ENCODE data around the gene PHACTR3.
A peak's percentile ranks its signal among the peaks of the same experiment; 100 is the strongest.

Gene PHACTR3

DNA sequence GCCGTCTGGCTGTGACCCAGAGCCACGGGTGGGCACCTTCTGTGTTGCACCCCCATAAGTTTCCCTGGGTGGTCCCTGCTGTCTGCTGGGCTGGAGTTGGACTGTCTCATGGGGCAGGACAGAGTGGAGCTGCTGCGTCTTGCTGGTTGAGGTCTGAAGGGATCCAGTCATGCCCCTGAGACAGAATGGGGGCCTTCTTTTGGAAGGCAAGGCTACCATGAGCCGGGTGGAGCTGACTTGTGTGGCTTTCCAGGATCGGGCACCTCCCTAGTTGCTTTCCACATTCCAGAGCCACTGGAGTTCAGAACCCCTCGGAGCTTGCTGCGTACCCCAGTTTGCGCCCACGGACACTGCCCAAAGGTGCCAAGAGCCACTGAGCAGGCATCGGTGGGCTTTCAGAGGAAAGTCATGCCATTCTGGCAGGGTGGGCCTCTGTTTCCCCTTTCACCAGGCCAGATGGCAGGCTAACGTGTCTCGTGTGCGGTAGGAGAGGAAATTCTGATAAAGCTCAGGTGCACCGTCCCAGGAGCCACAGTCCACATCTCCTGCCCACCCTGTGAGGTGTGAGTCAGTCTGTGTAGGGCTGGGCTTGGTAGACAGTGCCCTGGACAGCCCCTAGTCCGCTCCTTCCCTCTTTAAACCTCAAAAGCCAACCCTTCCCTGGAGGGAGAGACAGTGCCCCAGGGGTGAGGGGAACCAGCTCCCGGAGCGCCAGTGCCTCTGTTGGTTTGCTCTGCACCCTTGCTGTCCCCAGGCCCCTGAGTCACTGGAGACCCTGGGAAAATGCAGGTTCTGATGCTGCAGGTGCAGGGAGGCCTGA is 203.8 kb downstream of the PHACTR3 start:
- no peak for DNase-seq

DNA sequence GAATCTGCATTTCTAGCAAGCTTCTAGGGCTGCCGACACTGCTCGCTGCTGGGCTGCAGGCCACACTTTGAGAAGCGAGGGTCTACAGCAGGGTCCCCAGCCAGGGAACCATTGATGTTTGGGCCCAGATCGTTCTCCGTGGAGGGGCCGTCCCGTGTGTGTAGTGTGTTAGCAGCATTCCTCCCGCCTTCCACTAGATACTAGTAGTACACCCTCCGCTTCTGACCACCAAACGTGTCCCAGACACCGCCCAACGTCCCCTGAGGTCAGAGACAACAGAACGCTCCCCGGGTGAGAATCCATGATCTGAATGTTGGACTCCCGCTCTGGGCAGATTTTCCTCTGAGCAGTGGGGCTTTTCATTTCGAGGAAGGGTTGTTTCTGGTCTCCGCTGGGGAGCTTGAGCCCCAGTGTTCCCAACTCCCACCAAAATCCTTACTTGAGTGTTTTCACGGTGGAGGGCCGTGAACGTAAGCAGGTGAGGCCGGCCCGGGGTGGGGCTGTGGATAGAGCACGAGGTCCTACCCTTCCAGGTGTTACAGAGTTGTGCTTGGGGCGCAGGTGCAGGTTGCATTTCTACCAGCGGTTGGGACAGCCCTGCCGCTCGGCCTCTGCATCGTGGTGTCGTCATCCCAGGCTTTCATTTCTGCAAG is 204.5 kb downstream of the PHACTR3 start:
- no peak for DNase-seq

DNA sequence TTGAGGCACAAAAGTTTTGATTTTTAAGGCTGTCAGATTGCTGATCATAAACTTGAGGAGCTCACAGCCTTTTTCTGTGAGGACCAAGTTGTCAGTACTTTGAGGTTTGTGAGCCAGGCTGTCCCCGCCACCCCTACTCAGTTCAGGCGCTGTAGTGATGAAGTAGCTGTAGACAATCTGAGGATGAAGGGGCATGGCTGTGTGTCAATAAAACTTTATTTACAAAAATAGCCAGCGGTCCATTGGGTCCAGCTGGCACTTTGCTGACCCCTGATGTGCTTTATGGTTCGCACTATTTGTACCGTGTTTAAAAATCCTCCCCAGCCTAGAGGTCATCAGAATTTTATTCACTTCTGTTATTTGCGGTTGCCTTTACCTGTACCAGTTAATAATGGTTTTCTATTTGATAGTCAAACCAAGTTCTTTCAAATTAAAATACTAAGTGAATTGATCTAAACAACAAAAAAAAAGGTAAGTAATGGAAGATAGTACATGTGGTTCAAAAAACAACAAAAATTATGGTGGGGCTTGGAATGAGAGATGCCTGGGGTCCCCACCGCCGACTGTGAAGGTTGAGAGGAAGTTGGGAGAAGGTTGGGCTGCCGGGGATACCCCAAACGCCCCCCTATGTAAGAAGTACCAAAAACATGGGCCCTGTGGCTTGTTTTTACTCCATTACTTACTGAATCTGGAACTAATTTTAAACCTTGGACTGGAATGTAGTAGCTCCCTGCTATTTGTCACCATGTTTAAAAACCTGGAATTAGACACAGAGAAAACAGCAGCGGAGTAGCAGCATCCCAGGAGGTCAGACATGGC is 205.5 kb downstream of the PHACTR3 start:
- no peak for DNase-seq

DNA sequence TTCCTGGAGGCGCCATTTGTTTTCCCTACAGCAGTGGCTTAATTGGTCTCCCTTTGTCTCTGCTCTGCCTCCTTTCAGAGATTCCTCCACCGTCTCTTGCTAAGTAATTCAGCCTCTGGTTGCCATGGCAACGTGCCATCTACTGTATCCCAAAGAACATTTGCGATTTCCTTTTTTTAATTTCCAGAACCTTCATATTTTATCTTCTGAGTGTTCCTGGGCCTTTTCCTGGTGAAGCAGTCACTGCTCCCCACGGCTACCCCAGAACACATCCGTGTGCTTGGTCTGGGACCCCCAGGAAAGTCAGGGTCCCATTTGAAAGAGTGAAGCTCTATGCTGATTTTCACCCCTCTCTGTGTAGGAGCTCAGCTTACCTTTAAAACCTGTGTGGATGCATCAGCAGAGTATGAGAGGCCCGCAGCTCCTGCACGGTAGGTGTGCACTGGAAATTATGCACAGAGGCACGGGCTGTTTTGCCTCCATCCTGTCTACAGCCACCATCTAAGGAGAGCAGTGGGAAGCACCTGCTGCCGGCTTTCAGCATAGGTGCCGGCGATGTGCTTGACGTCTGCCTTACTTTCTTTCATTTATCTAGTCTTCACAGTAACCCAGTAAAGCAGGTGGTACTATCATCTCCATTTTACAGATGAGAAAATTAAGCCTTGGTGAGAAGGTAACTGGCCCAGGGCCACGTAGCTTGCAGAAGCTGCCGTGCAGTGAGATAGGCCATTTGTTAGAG is 206.3 kb downstream of the PHACTR3 start:
- DNase-seq: no peak

- no peak for DNase-seq
Measured at GRCh38 chr20:59811681-59812171, 207.4 kb downstream of the PHACTR3 start.

- no peak for DNase-seq
Measured at GRCh38 chr20:59812286-59813125, 208.2 kb downstream of the PHACTR3 start.

DNA sequence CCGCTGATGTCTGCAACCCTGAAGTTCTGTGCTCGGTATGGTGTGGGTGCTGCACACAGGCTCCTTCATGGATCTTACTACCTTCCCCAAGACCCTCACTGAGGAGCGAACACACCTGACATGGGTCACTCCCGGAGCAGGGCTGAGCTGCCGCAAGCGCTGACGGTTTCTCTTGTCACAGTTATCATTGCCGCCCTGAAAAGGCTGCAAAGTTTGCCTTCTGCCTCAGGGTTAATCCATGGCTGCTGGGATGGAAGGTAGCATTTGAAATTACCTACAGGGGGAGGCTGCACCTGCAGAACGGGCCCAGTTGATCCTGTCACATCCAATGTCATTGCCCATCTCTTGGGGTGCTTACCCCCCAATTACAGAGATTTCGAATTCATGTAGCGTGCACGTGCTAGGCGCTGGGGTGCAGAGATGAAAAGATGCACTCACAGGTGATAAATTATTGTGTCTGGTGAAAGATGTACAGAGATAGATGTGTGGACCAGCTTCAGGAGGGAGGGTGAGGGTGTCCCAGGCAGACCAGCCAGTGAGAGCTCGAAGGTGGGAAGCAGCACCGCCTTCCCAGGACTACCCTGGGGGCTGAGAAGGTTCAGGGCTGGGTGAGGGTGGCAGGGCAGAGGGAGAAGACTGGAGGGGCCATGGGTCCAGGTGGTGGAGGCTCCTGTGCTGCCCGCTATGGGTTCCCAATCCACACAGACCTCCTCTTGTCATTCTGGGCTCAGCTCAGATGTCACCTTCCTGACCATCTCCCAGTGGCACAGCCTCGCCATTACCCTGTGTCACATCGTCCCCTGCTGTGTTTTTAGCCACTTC is 209.0 kb downstream of the PHACTR3 start:
- no peak for DNase-seq

- DNase-seq: no peak
Measured at GRCh38 chr20:59813948-59814839, 209.9 kb downstream of the PHACTR3 start.

GRCh38 chr20:59814840-59815340 is 210.6 kb downstream of the PHACTR3 start:
- DNase-seq: no peak

DNA sequence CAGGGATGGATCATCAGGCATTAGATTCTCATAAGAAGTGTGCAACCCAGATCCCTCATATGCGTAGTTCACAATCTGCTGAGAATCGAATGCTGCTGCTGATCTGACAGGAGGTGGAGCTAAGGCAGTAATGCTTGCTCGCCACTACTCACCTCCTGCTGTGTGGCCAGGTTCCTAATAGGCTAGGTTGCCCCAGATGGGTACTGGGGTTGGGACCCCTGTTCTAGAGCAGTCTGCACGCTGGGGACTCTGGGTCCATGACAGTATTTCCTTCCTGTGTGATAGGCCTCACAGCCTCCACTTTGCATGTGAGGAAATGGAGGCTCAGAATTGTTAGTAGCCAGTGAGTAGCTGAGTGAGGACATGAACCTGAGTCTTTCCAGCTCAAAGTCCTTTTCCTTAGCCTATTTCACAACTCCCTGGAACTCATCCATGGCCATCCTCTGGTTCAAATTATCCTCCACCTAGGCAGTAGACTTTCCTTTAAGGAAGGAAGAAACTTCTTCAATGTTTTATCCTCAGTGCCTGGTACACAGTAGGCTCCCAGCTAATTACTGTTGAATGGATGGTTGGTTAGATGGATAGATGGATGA is 211.9 kb downstream of the PHACTR3 start:
- no peak for DNase-seq

GRCh38 chr20:59817406-59817805 is 213.1 kb downstream of the PHACTR3 start:
- DNase-seq: no peak

DNA sequence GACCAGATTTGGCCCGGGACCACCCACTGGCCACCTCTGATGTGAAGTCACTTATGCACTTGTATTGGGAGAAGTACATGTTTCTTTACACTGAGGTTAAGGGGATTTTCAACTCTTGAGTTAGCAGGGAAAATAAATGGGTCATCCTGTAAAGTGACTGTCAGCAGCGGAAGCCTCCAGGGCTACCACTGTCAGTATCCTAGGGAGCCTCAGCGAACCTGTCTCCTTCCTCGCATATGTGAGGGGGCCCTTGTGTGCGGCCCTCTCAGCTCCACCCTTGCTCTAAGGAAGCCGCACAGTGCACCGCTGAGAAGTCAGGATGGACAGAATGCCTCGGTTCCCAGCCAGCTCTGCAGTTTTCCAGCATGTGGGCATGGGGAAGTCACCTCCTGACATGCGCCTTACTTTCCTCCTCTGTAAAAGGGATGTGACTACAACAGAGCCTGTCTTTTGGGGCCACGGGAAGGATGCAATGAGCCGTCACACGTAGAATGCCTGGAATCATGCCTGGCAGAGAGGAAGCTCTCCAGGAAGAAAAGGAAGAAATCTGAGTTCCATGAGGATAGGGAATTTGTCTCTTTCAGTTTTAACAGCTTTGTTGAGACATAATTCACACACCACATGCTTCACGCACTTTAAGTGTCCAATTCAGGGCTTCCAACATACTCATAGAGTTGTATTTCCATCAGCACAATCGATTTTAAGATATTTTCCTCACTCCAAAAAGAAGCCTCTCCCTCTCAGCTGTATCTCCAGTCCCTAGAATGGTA is 213.7 kb downstream of the PHACTR3 start:
- no peak for DNase-seq

DNA sequence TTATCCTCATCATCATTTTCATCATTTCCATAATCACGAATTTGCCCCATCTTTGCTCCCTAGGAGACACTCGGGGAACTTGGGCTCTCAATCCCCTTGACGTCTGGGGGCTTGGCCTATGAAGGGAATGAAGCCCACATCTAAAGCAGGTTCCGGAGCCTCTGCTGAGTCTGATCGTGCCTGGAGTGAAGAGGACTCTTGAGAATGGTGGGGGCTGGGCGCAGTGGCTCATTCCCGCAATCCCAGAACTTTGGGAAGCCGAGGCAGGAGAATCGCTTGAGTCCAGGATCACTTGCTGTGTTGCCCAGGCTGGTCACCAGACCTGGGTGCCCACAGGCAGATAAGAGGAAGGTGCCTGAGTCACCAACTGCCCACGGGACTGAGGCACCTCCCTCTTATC is 214.6 kb downstream of the PHACTR3 start:
- DNase-seq: no peak

- DNase-seq: no peak
Measured at GRCh38 chr20:59819496-59820203, 215.3 kb downstream of the PHACTR3 start.

DNA sequence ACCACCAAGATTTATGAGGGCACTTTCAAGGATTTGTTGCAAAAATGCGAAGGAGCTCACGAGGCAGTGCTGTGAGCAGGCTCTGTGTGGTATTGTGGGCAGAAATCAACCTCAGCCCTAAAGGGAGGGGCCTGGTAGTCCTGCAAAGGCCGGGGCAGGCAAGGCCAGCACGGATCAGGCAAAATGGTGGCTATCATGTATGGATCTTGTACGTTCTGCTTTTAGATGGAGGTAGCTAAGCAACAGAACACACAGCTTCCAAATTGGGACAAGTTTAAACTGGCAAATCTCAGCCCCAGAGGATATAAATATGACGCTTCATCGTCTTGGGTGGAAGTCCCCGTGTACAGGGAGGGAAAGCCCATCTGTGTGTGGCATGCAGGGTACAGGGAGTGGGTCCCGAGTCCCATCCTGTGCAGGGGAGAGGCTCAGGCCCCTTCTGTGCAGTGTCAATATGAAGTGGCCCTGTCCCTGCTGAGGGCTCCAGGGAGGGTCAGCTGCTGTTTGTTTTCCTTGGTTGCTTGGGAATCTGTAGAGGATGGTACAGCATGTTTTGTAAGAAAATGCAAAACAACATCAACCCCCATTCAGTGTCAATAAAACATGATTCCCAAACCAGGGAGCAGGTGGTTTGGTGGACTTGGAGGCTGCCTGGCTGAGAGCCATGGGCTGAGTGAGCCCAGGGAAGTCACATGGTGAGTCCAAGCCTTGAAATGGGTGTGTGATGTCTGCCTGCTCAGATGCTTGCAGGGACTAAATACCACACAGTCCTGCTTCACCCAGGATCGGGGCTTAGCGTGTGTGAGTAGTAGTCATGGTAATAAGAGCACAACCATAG is 216.1 kb downstream of the PHACTR3 start:
- DNase-seq: peak; percentile 85 to 89

DNA sequence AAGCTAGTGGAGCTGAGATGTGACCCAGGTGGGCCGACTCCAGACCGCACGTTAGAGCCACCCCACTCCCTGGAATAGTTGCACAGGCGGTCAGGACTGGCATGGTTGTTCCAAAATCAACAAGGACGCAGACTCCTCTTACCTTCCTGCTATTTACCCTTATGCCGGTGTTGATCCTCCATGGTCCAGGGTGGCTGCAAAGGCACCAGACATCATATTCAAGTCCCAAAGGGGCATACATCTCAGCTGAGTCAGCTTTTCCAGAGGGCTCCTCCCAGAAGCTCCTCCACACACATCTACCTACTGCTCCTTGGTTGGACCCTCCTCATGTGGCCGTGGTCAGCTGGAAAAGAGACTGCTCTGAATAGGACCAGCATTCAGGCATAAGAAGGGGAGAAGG is 216.9 kb downstream of the PHACTR3 start:
- no peak for DNase-seq

DNA sequence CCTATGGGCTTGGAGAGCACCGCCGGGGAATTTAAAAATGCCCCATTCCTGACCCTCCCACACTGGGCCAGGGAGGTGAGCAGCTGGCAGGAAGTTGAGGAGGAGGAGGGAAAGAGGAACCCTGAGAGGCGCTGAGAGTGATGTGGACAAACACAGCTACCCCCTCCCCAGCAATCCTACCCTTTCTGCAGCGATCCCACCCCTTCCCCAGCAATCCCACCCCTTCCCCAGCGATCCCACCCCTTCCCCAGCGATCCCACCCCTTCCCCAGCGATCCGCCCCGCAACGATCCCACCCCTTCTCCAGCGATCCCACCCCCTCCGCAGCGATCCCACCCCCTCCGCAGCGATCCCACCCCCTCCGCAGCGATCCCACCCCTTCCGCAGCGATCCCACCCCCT is 217.4 kb downstream of the PHACTR3 start:
- DNase-seq: no peak

Measured in NCI-H526 (cell line).